Measurements from ENCODE around the gene SV2B. TPM values are rescaled to one million over a fixed set of nuclear protein-coding genes. Genes with fewer than 3 reads are reported as not detected.

The SV2B gene
- total RNA-seq, 1 experiment from 2014 or later = not detected

DNA sequence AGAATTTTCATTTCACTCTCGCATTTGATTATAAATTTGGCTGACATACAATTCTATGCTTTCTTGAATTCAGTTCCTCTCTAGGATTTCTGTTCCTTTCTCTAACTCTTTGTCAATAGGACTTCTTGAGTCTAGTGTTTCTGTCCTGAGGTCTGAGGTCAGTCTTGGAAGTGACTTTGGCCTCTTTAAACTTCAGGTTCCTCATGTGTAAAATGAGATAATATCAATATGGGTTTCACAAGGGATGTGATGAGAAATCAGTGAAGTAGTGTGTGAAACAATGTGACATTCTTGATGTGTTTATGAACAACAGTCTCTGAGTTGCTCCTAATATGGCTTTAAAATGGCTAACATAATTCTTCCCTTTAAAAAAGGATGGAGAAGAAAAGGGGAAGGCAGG is 92.2 kb downstream of the SV2B start (continued):
- TF ChIP-seq REST (IDR thresholded peaks at IDR 0.05; ENCODE audit: low read depth) (no peak), CEBPB (IDR thresholded peaks at IDR 0.05; ENCODE audit: low read depth) (no peak), JUND (IDR thresholded peaks at IDR 0.05) (no peak), ZNF274 (IDR thresholded peaks at IDR 0.05; ENCODE audit: low read depth, low read length) (no peak), FOSL1 (IDR thresholded peaks at IDR 0.05; ENCODE audit: low read depth) (no peak), POLR2A (IDR thresholded peaks at IDR 0.05; ENCODE audit: borderline replicate concordance, extremely low read depth, insufficient read depth, insufficient read length) (no peak), YY1 (IDR thresholded peaks at IDR 0.05; ENCODE audit: extremely low read depth, insufficient replicate concordance, low read depth, low read length) (no peak), RAD21 (IDR thresholded peaks at IDR 0.05; ENCODE audit: low read depth) (no peak)
- TF ChIP-seq, protein P1, sequence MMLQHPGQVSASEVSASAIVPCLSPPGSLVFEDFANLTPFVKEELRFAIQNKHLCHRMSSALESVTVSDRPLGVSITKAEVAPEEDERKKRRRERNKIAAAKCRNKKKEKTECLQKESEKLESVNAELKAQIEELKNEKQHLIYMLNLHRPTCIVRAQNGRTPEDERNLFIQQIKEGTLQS (IDR thresholded peaks at IDR 0.05) = no peak

- H3K27ac ChIP-seq (ENCODE audit: low read depth, low read length) = no peak overlapping the region
- peaks cover 31% of the 10 kb centered on the region for H3K27me3 ChIP-seq (ENCODE audit: insufficient read depth, low read length)
- intact Hi-C loops (cut with micrococcal nuclease) = no loop called here
- no peaks in the 10 kb centered on the region for H3K4me1 ChIP-seq (ENCODE audit: control insufficient read depth in 1 of 2, insufficient read depth in 2 of 2, low read length in 2 of 2)
- ChIA-PET RAD21 (ENCODE audit: low non-redundant PET in 1 of 2, low total read pairs in 2 of 2, uncharacterized antibody in 2 of 2, unreplicated experiment in 2 of 2) (no interaction called here), POLR2A (no interaction called here), CTCF (no interaction called here)
- no peaks in the 10 kb centered on the region for H4K20me1 ChIP-seq (ENCODE audit: insufficient read depth)
- no peak overlapping the region for H3K4me3 ChIP-seq (replicated peaks in 1 of 2; ENCODE audit: low read depth in 1 of 2, low read length in 2 of 2)
- H3K36me3 ChIP-seq (ENCODE audit: control insufficient read depth in 1 of 2, insufficient read depth in 2 of 2, low read length in 2 of 2) = no peaks in the 10 kb centered on the region
- no peak for DNase-seq (ENCODE audit: low read depth, low spot score)
- no TSS peak for BruUV-seq (replicated peaks)
- no peak overlapping the region for H2AFZ ChIP-seq (ENCODE audit: low read depth, low read length, poor library complexity, severe bottlenecking)
- no peaks in the 10 kb centered on the region for H3K9me2 ChIP-seq (ENCODE audit: insufficient read depth)
- no peaks in the 10 kb centered on the region for H3K79me2 ChIP-seq (ENCODE audit: insufficient read depth, low read length)
- no peak for ATAC-seq
- H3K4me2 ChIP-seq (ENCODE audit: low read length) = no peak overlapping the region
- H3K9ac ChIP-seq (ENCODE audit: low read length) = no peak overlapping the region
- H3K9me3 ChIP-seq (ENCODE audit: control insufficient read depth in 1 of 2, insufficient read depth in 1 of 2, low read depth in 1 of 2, low read length in 2 of 2) = no peaks in the 10 kb centered on the region
- TF ChIP-seq, protein P1 (IDR thresholded peaks at IDR 0.05) = no peak
- TF ChIP-seq JUND (IDR thresholded peaks at IDR 0.05) = no peak
- no peak for TF ChIP-seq SIN3A (IDR thresholded peaks at IDR 0.05; ENCODE audit: low read depth)
- no peak for TF ChIP-seq ZBTB33 (IDR thresholded peaks at IDR 0.05; ENCODE audit: extremely low read depth, insufficient replicate concordance, low read length)
- no peak for TF ChIP-seq EZH2phosphoT487 (IDR thresholded peaks at IDR 0.05; ENCODE audit: borderline replicate concordance)
- no peak for TF ChIP-seq ELF1 (IDR thresholded peaks at IDR 0.05; ENCODE audit: borderline replicate concordance, low read depth)
- TF ChIP-seq REST (IDR thresholded peaks at IDR 0.05; ENCODE audit: low read depth) = no peak
- TF ChIP-seq ZNF274 (IDR thresholded peaks at IDR 0.05; ENCODE audit: low read depth, low read length) = no peak
- TF ChIP-seq POLR2AphosphoS5 (IDR thresholded peaks at IDR 0.05; ENCODE audit: low read depth, low read length) = no peak
- no peak for TF ChIP-seq YY1 (IDR thresholded peaks at IDR 0.05; ENCODE audit: extremely low read depth, insufficient replicate concordance, low read depth, low read length)
These were observed 92.8 kb downstream of the SV2B start for GRCh38 chr15:91192690-91193377.
